ENCODE data around the gene SLC39A11. TPM values are rescaled to one million over a fixed set of nuclear protein-coding genes. Genes with fewer than 3 reads are reported as not detected.
"Not testable (repeated sequence)": the region's sequence is repeated elsewhere in the genome, so short reads cannot be mapped to it uniquely, and the experiment has no call there.

Gene SLC39A11
- total RNA-seq, 1 donor = 15.8 TPM

- no peak overlapping the region for H3K4me3 ChIP-seq (ENCODE audit: low read depth, low read length)
- DNase-seq (ENCODE audit: low read depth) = no peak
- TF ChIP-seq CTCF (IDR thresholded peaks at IDR 0.05; ENCODE audit: insufficient read depth, low read length) = no peak
Observed at GRCh38 chr17:73062726-73063125, 29.8 kb downstream of the SLC39A11 start.

DNA sequence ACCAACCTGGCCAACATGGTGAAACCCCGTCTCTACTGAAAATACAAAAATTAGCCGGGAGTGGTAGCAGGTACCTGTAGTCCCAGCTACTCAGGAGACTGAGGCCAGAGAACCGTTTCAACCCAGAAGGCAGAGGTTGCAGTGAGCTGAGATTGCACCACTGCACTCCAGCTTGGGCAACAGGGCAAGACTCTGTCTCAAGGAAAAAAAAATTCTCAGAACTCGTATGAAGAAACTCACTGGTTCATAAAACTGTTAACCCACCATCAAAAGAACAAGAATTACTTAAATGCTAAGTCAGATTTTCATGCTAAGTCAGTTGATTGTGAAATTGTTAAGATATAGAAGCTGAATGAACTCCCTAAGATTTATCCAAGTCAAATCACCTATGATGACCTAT lies 31.3 kb downstream of the SLC39A11 start:
- no peak for TF ChIP-seq CTCF (IDR thresholded peaks at IDR 0.05; ENCODE audit: insufficient read depth, low read length)
- no peak overlapping the region for H3K4me3 ChIP-seq (ENCODE audit: low read depth, low read length)
- no peak for DNase-seq (ENCODE audit: low read depth)

- TF ChIP-seq CTCF (IDR thresholded peaks at IDR 0.05; ENCODE audit: insufficient read depth, low read length) = no peak
- no peak overlapping the region for H3K4me3 ChIP-seq (ENCODE audit: low read depth, low read length)
- DNase-seq (ENCODE audit: low read depth) = no peak
Observed at GRCh38 chr17:73060721-73061120, 31.8 kb downstream of the SLC39A11 start.

DNA sequence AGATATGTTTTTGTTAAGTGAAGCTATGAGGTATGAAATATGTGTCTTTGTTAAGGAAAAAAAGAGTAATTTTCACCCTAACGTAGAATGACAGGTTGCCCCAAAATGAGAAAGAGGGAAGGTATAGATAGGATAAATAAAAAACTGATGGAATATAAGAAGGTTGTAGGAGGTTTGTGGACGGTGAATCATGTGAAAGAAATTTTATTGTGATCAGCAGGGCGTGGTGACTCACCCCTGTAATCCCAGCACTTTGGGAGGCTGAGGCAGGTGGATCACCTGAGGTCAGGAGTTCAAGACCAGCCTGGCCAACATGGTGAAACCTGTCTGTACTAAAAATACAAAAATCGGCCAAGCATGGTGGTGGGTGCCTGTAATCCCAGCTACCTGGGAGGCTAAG lies 32.8 kb downstream of the SLC39A11 start:
- not testable (repeated sequence) for DNase-seq (ENCODE audit: low read depth); H3K4me3 ChIP-seq (ENCODE audit: low read depth, low read length)

- TF ChIP-seq CTCF (IDR thresholded peaks at IDR 0.05; ENCODE audit: insufficient read depth, low read length) = no peak
- DNase-seq (ENCODE audit: low read depth) = peak; percentile 58
- no peak overlapping the region for H3K4me3 ChIP-seq (ENCODE audit: low read depth, low read length)
Observed at GRCh38 chr17:73058022-73058421, 34.5 kb downstream of the SLC39A11 start.

- H3K4me3 ChIP-seq (ENCODE audit: low read depth, low read length) = no peak overlapping the region
- no peak for DNase-seq (ENCODE audit: low read depth)
- no peak for TF ChIP-seq CTCF (IDR thresholded peaks at IDR 0.05; ENCODE audit: insufficient read depth, low read length)
Observed at GRCh38 chr17:73057196-73057595, 35.3 kb downstream of the SLC39A11 start.

DNA sequence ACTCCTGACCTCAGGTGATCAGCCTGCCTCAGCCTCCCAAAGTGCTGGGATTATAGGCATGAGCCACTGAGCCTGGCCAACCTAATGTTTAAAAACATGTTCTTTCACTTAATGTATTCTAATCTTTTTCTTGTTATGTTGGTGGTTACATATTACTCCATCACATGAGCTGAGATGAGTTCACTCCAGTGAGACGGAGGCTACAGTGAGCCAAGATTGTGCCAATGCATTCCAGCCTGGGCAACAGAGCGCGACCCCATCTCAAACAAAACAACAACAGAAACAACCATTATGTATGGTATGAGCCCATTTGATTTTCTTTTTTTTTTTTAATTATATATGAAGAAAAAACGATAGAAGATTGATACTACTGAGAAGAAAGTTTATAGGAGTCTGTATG lies 39.6 kb downstream of the SLC39A11 start:
- DNase-seq (ENCODE audit: low read depth) = no peak
- no peak for TF ChIP-seq CTCF (IDR thresholded peaks at IDR 0.05; ENCODE audit: insufficient read depth, low read length)
- no peak overlapping the region for H3K4me3 ChIP-seq (ENCODE audit: low read depth, low read length)

Measured in fibroblast of the aortic adventitia (primary cell).